Suprapubic skin (tissue), 4 donors: ENCODE results near the gene ZNF407.

Experiments
- EP300 ChIP-seq: sonication (generic); formaldehyde crosslinking; IDR thresholded peaks from one replicate; pipeline ENCODE4 v1.6.1; 2017; ENCODE audit warnings: antibody characterized with exemption
- POLR2A ChIP-seq, 2 donors: fragments of 450-650 bp; IDR thresholded peaks; one replicate each; pipeline ENCODE4 v1.6.1; 2017; ENCODE audit warnings: antibody characterized with exemption in 2 of 2, mild to moderate bottlenecking in 2 of 2, moderate library complexity in 2 of 2
- POLR2AphosphoS5 ChIP-seq, 3 donors: sonication (generic); formaldehyde crosslinking; IDR thresholded peaks; one replicate each; pipeline ENCODE4 v1.6.1; 2017; ENCODE audit warnings: antibody characterized with exemption in 3 of 3
- TF ChIP-seq, protein P1 (sequence below), 2 donors: fragments of 200-600 bp in 1 of 2; fragments of 450-650 bp in 1 of 2; sonication (generic) in 1 of 2; IDR thresholded peaks; one replicate each; pipeline ENCODE4 v1.5.1; 2016 to 2019; ENCODE audit warnings: antibody characterized with exemption in 2 of 2, mild to moderate bottlenecking in 1 of 2, moderate library complexity in 1 of 2

GRCh38 chr18:74637070-74637469 lies 39.4 kb downstream of the ZNF407 start:
- TF ChIP-seq EP300 (no peak), POLR2A (IDR thresholded peaks at IDR 0.05) (no peak), POLR2AphosphoS5 (IDR thresholded peaks at IDR 0.05) (no peak)
- TF ChIP-seq, protein P1, sequence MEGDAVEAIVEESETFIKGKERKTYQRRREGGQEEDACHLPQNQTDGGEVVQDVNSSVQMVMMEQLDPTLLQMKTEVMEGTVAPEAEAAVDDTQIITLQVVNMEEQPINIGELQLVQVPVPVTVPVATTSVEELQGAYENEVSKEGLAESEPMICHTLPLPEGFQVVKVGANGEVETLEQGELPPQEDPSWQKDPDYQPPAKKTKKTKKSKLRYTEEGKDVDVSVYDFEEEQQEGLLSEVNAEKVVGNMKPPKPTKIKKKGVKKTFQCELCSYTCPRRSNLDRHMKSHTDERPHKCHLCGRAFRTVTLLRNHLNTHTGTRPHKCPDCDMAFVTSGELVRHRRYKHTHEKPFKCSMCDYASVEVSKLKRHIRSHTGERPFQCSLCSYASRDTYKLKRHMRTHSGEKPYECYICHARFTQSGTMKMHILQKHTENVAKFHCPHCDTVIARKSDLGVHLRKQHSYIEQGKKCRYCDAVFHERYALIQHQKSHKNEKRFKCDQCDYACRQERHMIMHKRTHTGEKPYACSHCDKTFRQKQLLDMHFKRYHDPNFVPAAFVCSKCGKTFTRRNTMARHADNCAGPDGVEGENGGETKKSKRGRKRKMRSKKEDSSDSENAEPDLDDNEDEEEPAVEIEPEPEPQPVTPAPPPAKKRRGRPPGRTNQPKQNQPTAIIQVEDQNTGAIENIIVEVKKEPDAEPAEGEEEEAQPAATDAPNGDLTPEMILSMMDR (IDR thresholded peaks at IDR 0.05): no peak
